K562 (cell line): ENCODE measurements around the gene RNASEH2A. TPM values are rescaled to one million over a fixed set of nuclear protein-coding genes. Genes with fewer than 3 reads are reported as not detected.

Experiments used
- EGR1 ChIP-seq: fragments of 450-650 bp; conservative IDR thresholded peaks from 2 replicates; pipeline ENCODE4 v1.6.1; 2017; ENCODE audit warnings: mild to moderate bottlenecking
- FOXM1 ChIP-seq, 2 experiments: fragments of 450-650 bp in 1 of 2; sonication (generic) in 1 of 2; formaldehyde crosslinking in 1 of 2; IDR thresholded peaks; 2 replicates each; pipeline versions ENCODE4 v1.6.1 to v1.9.0; 2017 to 2022; ENCODE audit warnings: low read depth in 2 of 2, mild to moderate bottlenecking in 2 of 2, missing genetic modification reagents in 1 of 2, moderate library complexity in 1 of 2
- KAT7 ChIP-seq: sonication (generic); formaldehyde crosslinking; IDR thresholded peaks from 2 replicates; pipeline ENCODE4 v1.8.0; 2022; ENCODE audit warnings: missing genetic modification reagents, mild to moderate bottlenecking, borderline replicate concordance
- MAX ChIP-seq: sonication (generic); formaldehyde crosslinking; IDR thresholded peaks from 2 replicates; pipeline ENCODE4 v1.9.0; 2022; ENCODE audit warnings: mild to moderate bottlenecking, missing genetic modification reagents
- NR2C2 ChIP-seq, 2 experiments: fragments of 200-800 bp in 1 of 2; sonication (Bioruptor generic) in 1 of 2; sonication (generic) in 1 of 2; formaldehyde crosslinking in 1 of 2; IDR thresholded peaks; 2 replicates each; pipeline versions ENCODE4 v1.6.1 to v1.8.0; 2016 to 2022; ENCODE audit warnings: mild to moderate bottlenecking in 1 of 2, missing compliant biosample characterization in 1 of 2, missing genetic modification characterization in 1 of 2, missing genetic modification reagents in 1 of 2
- REST ChIP-seq, 2 experiments: fragments of 450-650 bp; formaldehyde crosslinking in 1 of 2; IDR thresholded peaks; 2 replicates each; pipeline versions ENCODE4 v1.4.0 to v1.6.1; 2014 to 2020; ENCODE audit warnings: mild to moderate bottlenecking in 2 of 2, borderline replicate concordance in 1 of 2, low read depth in 1 of 2
- SOX6 ChIP-seq: fragments of 450-650 bp; IDR thresholded peaks from 2 replicates; pipeline ENCODE4 v1.6.1; 2014; ENCODE audit warnings: mild to moderate bottlenecking
- ZNF407 ChIP-seq: fragments of 450-650 bp; IDR thresholded peaks from 2 replicates; pipeline ENCODE4 v1.6.1; 2016; ENCODE audit warnings: low read depth
- ZNF655 ChIP-seq: fragments of 250-450 bp; sonication (Bioruptor Pico); IDR thresholded peaks from 2 replicates; pipeline ENCODE4 v1.5.0; 2021
- polyA plus RNA-seq, 8 experiments: library from polyadenylated mRNA; depleted of rRNA in 4 of 8; stranded (reverse) in 5 of 8; unstranded in 3 of 8; fragments of >200 nt; fragmentation: Nextera tagmentation in 2 of 8; fragmentation: Illumina TruSeq in 1 of 8; extraction: Ambion mirVana in 2 of 8; extraction: Trizol in 1 of 8; gene quantifications; 2 replicates each; pipeline versions ENCODE4 v1.2.1 to v1.2.3, GENCODE V29; 2011 to 2014; ENCODE audit warnings: inconsistent platforms in 1 of 8, missing spikeins in 1 of 8
- total RNA-seq, 7 experiments: library from RNA; depleted of rRNA in 6 of 7; stranded (reverse); fragments of >200 nt in 6 of 7; fragmentation: Illumina TruSeq in 2 of 7; extraction: Trizol in 2 of 7; gene quantifications; 2 replicates each; pipeline versions ENCODE4 v1.2.1 to v1.2.3, GENCODE V29; 2011 to 2021; ENCODE audit warnings: low replicate concordance in 1 of 7

RNASEH2A gene
- total and polyA plus RNA-seq, 9 of the 15 experiments (the other 6 are each of a cell fraction or from before 2014, with no cell fraction given) = 22.3 to 78.0 (median 61.7) TPM

GRCh38 chr19:12828494-12828893, 22.1 kb downstream of the RNASEH2A start (continued):
- TF ChIP-seq REST (IDR thresholded peaks at IDR 0.05; ENCODE audit: borderline replicate concordance) (no peak), REST (CRISPR knock-in tag; IDR thresholded peaks at IDR 0.05; ENCODE audit: low read depth) (no peak), FOXM1 (IDR thresholded peaks at IDR 0.05; ENCODE audit: low read depth) (no peak), FOXM1 (CRISPR knock-in tag; IDR thresholded peaks at IDR 0.05; ENCODE audit: low read depth) (no peak), SOX6 (no peak), NR2C2 (CRISPR knock-in tag; IDR thresholded peaks at IDR 0.05) (0 out of 2 replicates have a peak, but pooled peaks have one; percentile 20), NR2C2 (tag; IDR thresholded peaks at IDR 0.05) (no peak), ZNF407 (no peak), EGR1 (peak; percentile 49), ZNF655 (CRISPR knock-in tag) (no peak), KAT7 (CRISPR knock-in tag) (no peak), MAX (CRISPR knock-in tag) (no peak)
